Dermis microvascular lymphatic vessel endothelial cell (primary cell): ENCODE results near the gene NFIA. TPM values are rescaled to one million over a fixed set of nuclear protein-coding genes. Genes with fewer than 3 reads are reported as not detected.

Experiments used
- DNase-seq, 2 donors: peaks; one replicate each; pipeline versions ENCODE4 v3.0.0 to v3.0.0-alpha.2; 2010; ENCODE audit warnings: low read depth in 2 of 2
- total RNA-seq: library from RNA; depleted of rRNA; stranded (reverse); fragments of >200 nt; gene quantifications from 2 replicates; pipeline ENCODE4 v1.2.1, GENCODE V29; 2014

NFIA gene
- total RNA-seq, 1 donor from 2014 or later = 9.6 TPM

DNA sequence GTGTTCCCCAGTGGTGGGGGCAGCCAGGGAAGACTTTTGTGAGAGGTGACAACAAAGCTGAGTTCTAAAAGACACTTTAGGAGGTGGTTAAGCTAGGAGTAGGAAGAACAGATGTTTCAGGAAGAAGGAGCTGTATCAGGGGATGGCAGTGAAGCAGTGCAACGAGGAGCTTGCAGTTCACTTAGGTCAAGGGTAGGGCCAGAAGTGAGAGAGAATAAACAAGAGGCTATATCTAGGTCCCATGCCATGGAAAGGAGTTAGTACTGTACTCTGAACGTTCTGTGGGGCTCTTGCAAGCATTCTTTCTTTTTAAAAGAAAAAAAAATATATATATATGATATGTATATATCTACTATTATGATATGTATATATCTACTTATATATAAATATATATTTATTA lies 244.4 kb downstream of the NFIA start:
- no peak for DNase-seq

DNA sequence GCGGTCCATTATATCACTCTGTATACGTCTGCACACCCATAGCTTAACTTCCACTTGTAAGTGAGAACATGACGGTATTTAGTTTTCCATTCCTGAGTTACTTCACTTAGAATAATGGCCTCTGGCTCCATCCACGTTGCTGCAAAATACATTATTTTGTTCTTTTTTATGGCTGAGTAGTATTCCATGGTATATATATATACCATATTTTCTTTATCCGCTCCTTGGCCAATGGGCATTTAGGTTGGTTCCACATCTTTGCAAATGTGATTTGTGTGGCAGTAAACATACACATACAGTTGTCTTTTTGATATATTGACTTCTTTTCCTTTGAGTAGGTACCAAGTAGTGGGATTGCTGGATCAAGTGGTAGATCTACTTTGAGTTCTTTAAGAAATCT lies 245.1 kb downstream of the NFIA start:
- DNase-seq = no peak

DNA sequence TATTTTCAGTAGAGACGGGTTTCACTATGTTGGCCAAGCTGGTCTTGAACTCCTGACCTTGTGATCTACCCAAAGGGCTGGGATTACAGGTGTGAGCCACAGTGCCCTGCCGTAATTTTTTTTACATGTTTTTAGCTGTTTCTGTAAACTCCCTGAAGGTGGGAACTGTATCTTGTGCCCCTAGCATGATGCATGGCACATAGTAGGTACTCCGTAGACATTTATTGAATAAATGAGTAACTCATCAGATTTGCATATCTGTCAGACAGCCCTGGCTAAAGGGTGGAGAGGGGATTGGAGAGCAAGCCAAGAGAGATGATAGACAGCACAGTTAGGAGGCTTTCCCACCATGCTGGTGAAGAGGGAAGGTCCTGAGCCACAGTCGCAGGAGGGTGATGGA lies 247.2 kb downstream of the NFIA start:
- no peak for DNase-seq

DNA sequence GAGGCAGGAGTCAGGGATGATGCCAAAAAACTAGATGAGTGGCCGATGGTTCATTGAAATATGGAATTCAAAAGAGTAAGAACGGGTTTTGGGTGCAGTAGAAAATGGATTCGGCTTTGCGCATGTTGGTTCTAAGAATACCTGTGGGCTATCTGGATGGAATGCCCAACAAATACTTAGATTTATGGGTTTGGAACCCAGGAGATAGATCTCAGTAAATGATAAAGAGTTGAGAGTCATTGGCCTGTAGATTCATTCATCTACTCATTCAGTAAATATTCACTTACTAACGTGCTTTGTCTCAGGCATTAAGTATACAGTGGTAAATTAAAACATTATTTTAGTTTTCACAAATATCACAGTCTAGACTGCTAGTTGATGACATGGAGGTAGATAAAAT lies 247.7 kb downstream of the NFIA start:
- DNase-seq = no peak

DNA sequence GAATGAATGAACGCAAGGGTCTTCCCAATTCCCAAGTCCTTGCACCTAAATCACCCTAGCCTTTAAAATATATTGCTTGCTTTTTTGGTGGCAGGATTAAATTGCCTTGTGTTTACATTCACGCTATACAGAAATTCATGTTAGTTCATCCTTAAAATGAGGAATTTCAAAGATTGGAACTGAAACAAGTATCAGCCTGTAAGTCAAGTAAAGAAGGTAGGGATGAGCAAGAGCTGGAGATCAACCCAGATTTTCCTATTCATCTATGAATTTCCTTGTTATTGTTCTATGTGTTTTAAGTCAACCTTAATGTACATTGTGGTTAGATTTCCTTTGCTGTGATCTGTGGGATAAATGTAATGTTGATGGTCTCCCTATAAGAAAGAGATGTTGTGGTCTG lies 248.2 kb downstream of the NFIA start:
- DNase-seq = no peak

DNA sequence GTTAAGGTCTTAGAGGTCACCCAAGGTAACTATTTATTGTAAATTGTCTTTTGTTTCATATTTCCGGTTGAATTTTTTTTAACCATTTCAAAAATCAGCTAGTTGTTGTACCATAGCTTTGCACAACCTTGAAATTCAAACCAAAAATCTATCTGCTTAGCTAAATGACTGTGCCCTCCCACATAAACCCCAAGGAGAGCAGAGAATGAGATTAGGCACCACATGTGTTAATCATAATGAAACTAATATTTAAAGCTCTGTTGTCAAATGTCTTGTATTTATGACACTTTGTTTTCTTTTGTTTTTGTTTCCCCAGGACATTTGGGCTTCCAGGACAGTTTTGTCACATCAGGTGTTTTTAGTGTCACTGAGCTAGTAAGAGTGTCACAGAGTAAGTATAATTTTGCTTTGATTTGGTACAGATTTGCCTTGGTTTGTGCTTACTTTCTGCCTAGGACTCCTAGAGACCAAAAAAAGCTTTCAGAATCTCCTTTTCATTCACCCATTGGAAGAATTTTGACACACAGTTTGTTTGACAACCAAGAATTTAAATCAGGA lies 249.9 kb downstream of the NFIA start:
- DNase-seq = peak in 1 of 2 donors; percentile 15

DNA sequence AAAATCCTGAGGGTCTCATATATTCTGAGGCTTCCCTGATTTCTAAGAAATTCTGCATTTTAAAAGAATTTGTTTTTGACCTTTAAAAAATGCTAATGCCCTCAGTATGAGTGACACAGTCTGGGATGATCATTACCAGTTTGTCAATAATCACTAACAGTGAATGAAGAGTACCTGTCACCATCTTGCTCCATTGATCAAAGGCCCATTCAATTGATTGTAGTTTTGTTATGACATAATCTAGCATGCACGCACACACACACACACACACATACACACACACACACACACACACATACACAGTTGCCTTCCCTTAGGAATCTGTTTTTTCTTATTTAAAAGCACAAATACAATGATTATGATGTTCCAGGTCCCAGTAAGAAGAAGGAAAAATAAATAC lies 250.4 kb downstream of the NFIA start:
- no peak for DNase-seq

DNA sequence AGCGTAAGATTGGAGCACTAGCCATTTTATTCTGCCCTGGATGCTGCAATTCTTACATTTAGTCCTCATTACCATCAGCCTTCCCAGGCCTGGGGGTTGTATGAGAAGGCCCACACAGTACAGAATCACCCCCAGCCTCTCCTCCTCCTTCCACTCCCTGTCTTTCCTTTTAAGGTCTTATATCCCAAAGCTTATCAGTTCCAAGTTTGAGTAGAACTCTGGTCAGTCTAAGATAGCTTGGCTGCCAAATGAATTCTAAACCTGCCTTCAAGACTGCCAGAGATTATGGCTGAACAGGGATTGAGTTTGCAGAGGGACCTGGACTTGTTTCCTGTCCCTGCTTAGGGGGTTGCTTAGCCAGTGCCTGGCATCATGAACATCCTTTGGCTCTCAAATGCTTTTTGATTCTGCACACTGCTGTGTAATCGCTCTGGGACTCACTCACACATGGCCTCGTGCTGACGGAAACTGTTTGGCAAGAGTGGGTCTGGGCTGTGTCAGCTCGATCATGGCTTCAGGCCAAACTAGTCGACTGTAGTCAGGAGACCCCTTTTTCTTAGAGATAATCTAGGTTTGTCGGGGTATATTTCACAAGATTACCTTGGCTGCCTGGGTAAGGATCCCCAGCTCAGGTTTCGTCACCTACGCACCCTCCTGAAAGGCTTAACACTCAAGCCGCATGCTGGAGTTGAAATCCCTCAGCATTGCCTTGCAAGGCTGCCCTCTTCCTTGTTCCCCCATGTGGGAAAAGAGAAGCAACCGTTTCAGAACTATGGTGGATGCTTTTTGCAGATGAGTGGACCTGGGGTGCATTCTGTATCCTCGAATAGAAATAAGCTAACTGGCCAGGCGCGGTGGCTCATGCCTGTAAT lies 252.6 kb downstream of the NFIA start:
- DNase-seq = peak; percentile 61 to 69

DNA sequence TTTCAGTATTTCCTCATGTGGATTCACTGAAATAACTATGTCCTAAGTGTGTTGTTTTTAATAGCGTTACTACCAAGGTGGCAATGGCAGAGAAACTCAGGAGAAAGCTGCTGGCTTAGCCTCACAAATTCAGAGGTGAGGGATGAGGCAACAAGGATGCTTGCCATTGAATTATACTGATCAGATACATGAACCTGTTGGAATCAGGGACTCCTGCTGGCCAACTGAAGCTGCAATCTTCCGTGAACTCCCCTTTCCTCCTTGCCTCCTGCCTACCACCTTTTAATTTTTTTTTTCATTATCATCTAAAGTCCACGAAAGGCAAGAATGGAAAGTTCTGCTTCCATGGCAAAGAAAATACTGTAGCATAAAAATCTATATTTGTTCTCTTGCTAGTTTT lies 254.7 kb downstream of the NFIA start:
- peak in 1 of 2 donors; percentile 45 for DNase-seq

DNA sequence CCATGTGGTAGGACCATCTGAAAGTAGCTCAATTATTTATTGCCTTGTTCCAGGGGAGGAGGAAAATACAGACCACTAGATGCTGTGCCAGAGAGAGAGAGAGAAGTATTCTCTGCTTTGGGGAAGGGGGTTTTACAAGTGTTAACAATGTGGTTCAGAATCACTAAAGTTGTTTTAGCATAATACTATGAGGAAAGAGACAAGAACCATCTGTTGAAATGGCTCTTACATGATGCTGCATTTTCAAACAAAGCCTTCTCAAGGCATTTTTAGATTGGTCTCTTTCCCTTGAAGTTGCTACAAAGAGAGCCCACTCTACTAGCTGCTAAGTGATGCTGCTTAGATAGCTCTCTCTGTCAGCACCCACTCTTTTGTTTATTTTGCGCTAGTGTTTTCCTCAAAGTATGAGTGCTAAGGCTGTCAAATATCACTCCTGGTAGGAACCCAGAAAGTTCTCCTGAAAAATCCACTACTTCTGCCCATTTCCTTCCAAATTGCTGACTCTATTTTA lies 255.1 kb downstream of the NFIA start:
- peak in 1 of 2 donors; percentile 17 for DNase-seq

DNA sequence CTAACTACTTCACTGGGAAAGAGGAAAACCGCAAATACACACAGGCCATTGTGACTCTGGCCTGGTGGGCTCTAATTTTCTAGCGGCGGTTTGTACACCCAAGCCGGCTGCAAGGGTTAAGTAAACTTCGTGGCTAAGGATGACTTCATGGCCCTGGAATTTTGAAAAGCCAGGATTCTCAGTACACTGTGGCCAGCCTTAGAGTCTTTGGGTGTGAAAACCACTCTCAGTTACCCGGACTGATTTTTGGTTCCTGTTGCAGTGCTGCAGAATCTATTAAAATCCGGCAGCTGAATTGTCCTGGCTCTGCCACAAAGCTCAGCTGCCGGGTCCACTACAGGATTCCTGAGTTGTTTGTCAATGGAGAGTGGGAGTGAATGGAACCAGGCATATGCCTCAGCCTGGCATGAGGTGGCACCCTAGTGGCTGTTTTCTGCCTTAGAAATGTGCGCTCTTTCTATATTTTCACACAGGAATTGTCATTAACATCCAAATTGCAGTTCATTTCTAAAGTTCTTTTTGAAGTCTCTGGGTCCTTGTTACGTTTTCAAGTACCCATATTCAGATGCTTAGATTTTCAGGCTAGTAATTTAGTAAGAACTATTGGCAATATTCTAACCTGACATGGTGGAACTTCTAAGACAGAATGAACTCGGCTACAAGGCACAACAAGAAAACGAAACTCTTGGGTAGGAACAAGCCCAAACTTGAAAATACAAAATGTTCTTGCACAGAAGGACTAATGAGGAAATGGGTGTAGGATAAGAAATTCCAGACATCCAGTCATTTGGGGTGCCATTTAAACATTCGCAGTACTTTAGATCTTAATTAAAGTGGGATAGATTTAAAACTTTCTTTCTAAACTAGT lies 255.9 kb downstream of the NFIA start:
- DNase-seq = peak; percentile 85 to 93

DNA sequence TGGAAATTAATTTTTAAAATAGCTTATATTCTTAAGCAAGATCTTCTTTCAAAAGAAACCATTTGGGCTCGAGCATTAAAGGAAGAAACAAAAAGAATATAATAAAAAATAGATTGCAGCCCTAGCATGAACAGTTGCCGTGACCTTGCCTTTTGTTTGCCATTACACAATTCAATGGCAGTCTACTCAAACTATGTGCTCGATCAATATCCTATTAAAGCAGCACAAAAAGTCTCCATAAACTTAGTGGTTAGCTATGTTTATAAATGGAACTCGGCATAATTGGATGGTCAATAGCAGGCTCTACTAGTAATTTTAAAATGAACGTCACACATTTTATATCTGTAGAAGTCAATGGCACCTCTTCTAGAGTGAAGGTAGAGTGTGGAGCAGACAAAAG lies 256.5 kb downstream of the NFIA start:
- no peak for DNase-seq

DNA sequence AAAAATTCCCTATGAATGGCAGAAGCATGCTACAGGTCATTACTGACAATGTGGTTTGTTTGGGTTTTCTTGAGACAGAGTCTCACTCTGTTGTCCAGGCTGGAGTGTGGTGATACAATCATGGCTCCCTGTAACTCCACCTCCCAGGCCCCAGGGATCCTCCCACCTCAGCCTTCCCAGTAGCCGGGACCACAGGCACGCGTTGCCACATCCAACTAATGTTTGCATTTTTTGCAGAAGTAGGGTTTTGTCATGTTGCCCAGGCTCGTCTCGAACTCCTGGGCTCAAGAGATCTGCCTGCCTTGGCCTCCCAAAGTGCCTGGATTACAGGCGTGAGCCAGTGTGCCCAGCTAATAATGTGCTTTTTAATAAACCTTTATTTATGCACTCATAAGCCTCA lies 259.1 kb downstream of the NFIA start:
- DNase-seq = no peak

DNA sequence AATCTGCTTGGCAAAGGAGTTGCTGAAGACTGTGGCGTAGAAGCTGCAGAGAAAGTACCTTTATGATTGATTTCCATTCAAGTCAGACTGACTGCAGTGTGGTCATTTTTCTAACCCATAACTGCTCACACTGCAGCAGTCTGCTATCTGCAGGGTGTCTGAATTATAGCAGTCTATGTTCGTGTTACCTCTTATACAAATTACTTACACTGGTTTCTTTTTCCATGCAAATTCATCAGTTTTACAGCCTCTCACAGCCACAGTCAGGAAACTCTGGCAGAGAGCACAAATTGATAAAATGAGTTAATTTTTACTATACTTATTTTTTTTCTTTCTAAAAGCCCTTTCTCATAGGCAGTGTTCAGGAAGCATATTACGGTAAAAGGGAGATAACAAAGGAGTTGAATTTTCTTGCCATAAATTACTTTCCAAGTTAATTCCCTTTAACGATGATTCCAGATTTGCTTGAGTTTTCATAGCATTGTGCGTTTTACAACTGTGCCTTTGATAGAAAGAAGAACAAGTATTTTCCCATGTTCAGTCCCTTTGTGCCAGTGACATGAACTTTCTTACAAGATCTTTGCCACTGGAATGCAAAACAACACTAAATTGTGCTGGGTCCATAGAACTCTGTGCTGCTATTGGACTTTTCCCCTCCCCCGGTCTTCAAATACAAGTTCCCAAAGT lies 261.5 kb downstream of the NFIA start:
- DNase-seq = no peak

DNA sequence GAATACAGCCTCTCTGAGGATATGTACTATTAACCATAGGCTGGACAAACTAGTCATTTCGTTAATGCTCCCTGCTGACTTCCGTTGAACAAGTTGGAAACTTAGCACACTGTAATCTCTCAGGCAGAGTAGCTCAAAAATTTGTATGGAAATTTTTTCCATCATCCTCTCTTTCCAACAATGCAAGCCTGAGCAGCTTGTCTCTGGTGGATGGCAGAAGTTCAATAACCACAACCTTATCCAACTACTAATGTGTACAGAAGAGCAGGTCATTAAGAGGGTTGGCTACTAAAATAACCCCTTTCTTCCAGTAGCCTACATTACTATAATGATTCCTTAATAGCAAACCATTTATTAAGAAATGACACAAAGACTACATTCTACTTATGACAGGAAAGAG lies 262.3 kb downstream of the NFIA start:
- DNase-seq = no peak

DNA sequence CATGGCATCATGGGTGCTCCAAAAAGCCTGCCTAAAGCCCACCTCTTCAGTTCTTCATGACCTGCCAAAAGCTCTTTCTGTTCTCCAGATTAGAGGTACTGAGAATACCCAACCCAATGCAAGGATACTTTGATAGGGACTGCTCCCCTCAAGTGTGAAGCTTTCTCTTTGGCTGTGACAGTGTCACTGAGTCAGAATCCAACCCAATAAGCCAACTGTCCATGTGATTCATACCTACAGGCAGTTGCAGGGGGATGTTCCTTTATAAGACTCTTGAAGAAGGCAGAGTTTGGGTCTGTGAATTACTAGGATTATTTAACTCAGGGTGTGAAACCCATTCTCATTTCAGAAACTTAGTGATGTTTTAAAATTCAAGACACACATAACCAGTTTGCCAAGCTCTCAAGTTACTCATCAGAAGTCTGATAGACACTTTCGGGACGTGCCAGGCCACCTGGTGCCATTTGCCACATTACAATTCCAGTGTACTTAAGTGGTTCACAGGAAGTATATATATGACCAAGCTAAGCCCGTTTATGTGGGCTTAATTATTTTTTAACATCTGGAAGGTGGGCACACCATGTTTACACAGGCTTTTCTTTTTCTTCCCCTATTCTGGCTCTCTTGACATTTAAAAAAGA lies 265.8 kb downstream of the NFIA start:
- no peak for DNase-seq

DNA sequence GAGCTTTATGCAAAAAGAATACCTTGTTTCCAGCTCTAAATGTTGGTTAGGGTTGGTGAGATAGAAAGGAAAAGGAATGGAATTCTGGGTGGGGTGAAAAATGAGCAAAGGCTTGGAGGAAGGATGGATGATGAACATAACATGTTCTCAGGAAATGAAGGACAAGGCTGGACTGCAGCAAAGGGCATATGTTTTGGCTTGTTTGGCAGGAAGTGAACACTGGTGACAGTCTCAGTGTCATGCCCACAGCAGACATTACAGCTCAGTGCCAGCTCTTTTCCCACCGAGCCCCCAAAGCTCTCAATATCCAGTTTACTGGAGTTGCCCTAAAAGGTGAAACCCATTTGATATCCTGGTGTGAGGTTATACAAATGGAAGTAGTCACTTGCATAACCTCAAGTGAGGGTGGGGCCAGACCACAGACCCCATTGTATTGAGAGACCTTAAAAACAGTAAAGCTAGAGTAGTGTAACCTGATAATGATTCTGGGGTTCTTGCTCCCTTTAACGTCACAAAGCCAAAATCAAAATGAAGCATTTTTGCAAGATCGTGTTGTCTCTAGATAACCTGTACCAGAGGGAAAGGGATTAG lies 270.6 kb downstream of the NFIA start:
- peak; percentile 52 to 54 for DNase-seq

DNA sequence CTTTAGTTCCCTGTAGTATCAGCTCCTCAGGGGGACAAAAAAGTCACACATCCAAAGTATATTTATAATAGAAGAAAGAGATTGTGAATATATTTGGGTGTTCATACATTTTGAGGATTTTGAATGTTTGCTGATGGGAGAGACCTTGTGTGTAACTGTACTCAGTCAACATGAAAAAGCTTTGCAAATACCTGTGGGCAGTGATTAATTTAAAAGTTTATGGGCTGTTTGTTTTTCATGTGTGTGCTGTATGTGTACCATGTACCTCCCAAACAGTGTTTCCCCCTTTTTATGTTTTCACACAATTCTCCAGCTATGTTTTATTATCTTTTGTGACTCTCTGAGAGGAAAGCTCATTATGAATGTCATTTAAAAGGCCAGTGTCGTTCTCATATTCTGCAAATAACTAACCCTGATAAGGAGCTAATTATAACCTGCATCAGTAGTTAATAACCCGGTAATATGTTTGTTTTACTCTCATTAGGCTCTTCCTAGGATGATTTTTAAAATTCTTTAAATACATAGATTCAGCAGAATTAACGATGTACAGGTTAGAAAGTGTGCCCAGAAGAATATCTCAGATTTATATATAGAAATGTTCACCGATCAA lies 271.5 kb downstream of the NFIA start:
- no peak for DNase-seq

DNA sequence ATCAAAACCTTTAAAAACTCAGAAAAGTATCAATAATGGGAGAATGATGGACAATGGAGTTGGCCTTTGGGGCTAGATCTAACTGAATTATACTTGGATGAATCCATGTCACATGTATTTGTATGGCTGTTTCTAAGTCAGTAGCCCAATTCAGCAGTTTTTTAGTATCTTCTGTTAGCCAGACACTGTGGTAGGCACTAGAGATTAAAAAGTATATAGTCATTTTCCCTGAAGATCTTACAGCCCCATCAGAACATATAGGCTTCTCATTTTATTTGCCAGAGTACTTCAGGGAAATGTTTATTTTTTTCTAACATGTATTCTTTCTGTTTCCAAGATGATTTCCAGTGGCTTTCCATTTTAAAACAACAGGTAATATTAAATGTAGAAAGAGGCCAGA lies 273.7 kb downstream of the NFIA start:
- no peak for DNase-seq

DNA sequence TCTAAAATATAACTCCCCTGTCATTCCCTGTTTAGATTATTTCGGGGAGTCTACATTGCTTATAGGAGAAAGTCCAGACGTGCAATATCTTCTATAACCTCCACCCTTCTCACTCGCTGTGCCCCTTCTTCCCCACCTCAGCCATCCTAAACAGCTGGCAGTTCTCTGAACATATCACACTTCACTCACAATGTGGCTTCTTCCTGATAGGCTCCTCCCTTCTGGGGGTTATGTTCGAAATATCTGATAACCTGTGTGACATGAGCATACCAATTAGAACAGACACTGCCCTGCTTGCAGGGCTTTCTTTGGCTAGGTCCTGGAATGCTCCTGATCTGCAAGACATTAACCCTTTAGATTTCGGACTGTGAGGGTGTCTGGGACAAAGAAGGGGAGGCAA lies 274.6 kb downstream of the NFIA start:
- DNase-seq = no peak
